GM19193 (cell line): ENCODE data around the gene PIGU.

ENCODE experiments used
- POLR2A ChIP-seq: IDR thresholded peaks from 4 replicates; pipeline ENCODE4 v1.6.1; 2011; ENCODE audit not compliant: insufficient read depth, insufficient read length; ENCODE audit errors: extremely low read depth

PIGU gene

GRCh38 chr20:34542439-34542838 is 134.5 kb downstream of the PIGU start:
- TF ChIP-seq POLR2A: no peak

DNA sequence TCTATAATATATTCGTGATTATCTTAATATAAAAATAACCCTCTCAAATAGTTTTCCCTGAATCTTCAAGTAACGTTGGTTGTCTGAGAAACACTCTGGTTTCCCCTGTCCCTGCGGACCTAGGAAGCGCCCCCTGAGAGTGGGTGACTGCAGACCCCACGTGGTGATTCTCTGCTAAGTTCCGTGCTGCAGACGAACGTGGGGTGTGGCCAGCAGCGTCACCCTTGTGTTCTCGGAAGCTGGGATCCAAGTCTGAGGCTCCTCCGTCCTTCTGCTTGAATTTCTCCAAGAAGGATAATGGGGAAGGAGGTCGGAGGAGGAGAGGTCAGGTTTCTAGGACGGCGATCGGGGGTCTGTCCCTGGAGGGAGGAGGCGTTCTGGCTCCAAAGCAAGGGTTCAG is 135.0 kb downstream of the PIGU start:
- no peak for TF ChIP-seq POLR2A

DNA sequence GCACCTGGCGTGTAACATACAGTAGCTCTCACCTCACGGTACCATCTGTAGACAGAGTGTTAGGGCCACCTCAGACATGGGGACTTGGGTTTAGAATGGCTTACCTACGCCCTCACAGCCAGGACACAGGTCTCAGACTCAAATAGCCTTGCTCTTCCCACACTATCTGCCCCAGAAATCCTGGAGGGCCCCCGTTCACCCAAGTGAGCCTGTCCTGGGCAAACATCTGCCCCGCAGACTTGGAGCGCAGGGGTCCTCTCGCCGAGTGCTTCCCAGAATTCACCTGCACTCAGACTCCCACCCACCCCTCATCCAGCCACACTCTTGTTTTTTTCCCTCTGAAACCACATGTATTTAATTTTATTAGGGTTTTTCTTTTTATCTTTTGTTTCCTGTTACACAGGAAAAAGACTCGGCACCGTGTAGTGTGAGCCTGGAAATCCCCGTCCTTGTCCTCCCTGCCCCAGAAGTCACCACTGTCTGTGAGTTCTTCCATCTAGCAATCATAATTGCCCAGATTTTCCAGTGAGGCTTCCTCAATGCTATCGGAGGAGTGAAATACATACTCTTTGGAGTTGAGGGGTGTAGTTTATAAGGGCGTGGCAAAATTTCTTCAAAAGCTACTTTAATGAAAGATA is 135.5 kb downstream of the PIGU start:
- TF ChIP-seq POLR2A: no peak

DNA sequence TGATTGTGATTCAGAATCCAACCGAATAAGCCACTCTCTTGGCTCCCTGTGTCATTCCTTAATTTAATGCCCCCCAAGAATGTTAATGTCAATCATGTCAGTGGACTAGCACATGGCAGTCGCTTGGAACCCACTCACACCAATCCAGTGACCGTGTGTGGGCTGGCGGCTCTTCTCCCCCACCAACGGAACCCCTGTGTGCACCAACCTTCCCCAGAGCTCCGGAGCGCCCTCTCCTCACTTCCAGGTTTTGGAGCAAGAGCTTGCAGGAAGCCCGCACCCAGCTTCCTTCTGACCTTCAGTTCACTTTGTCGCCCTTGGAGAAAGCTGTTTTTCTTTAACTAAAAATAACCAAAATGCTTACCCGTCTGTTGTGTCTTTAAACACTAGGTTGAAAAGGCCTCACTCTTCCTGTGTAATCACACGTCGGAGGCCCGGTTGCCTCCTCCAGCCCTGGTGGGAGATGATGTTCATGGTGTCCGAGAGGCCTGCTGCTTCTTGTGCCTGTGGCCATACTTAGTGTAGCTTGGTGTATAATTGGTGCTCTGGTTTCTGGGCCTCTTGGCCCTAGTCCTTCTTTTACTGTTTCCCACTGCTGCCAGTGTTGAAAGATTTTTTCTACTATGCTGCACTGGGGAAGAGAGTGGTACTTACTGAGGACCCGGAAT is 136.2 kb downstream of the PIGU start:
- no peak for TF ChIP-seq POLR2A

DNA sequence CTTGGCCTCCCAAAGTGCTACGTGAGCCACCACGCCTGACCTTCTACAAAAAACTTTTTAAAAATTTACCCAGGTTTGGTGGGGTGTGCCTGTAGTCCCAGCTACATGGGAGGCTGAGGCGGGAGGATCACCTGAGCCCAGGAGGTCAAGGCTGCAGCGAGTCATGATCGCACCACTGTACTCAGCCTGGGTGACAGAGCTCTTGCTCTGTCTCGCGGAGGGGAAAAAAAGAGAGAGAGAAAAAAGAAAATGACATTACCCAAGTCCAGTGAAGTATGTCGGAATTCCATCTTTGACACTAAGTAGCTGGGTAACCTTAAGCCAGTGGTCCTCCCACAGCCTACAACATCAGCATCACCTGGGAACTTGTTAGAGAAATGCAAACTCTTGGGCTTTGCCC is 137.1 kb downstream of the PIGU start:
- TF ChIP-seq POLR2A: no peak

DNA sequence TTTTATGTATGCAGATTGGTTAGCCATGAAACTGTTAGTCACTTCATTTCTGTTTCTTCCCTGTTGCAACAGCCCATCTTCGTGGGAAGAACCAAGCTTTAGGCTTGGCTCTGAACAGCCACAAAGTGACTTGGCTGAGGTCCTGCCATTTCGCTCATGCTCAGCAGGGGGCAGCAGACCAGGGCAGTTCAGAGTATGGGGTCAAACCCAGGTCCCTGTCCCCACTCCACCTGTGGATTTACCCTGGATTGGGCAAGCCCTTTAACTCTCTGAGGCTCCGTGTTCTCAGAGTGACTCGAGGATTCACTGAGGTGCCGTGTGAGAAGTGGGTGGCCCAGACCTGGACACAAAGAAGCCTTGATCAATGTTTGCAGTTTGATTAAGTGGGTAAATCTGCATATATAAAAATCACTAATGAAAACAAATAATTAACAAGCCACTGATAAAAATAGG is 138.2 kb downstream of the PIGU start:
- no peak for TF ChIP-seq POLR2A

DNA sequence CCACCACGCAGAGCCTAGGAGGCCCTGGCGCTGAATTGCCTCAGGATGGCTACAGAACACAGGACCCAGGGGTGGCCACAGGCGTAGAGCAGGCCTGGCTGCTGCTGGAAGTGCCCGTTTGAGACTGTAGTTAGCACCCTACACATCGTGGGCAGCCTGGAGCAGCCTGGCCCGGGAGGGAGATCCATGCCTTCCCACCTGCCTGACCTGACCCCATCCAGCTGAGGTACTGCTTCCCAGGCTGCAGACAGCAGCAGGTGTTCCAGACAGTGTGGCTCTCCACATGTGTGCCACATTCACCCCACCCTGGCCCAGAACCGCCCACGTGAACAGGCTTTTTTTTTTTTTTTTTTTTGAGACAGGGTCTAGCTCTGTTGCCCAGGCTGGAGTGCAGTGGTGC is 139.2 kb downstream of the PIGU start:
- no peak for TF ChIP-seq POLR2A

- no peak for TF ChIP-seq POLR2A
Measured at GRCh38 chr20:34536798-34537394, 140.0 kb downstream of the PIGU start.

GRCh38 chr20:34535857-34536256 is 141.0 kb downstream of the PIGU start:
- no peak for TF ChIP-seq POLR2A

DNA sequence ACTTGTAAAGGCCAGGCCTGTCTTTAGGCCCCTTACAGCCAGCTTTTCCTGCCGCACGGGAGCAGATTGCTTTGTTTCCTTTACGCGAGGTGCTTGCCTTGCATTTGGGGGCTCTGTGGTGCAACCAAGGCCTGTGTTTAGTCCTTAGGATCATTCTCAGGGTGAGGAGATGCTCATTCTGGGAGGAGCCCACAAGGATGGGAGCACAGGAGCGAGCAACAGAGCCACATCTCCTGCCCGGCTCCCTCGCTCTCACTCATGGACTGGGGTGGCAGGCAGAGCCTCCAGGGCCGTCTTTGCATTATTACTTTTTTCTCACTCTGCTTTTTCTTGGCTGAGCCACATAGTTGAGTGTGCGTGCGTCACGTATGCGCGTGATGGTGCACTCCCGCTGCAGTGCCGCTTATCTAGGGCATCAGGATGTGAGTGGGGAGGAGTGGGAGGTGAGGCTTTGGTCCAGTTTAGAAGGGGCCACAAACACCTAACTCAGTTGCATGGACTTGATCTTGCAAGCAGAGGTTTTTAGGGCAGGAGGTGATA is 141.5 kb downstream of the PIGU start:
- TF ChIP-seq POLR2A: no peak

GRCh38 chr20:34534391-34535165 is 142.3 kb downstream of the PIGU start:
- no peak for TF ChIP-seq POLR2A

GRCh38 chr20:34532756-34533155 is 144.1 kb downstream of the PIGU start:
- TF ChIP-seq POLR2A: no peak

DNA sequence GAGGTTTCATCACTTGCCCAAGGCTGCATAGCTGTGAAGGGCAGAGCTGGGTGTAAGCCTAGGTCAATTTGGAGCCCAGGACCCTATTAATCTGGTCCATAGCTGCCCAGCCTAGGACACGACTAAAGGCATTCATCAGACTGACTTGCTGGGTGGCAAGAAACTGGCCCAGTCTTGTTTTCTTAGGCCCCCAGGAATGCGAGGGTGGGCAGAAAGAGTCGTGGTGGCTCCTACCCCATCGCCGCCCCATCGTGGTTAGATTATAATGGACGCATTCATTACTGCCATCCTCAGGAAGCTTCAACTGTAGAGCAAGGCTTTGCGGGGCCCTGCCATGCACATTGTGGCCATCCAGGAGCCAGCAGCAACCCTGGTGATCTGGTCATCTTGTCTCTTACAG is 144.6 kb downstream of the PIGU start:
- no peak for TF ChIP-seq POLR2A

DNA sequence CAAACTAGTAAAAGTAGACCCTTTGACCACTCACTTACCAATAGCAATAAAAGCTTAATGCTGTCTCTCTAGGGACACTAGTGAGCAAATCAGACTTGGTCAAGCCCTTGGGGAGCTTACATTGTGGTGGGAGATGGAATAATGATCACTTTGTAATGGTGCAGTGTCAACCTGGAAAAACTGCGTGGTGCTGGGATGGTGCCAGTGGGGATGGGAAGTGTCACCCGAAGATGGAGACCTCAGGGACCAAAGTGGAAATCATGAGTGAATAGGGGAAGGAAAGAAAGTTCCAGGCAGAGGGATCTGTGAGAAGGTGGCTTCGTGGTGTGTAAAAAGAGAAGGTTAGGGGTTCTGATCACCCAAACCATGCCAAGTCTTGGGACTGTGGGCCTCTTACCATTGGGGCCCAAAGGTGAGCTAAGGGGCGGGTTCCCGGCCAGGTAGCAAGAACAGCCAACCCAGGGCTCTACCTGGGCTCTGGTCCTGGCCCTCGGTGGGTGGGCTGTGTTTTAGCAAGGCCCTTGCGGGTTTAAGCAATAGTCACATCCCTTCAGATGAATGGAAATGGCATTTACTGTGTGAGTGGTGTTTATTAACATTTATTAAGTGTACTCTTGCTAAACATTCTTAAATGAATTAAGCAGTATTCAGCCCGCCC is 145.2 kb downstream of the PIGU start:
- TF ChIP-seq POLR2A: no peak

- TF ChIP-seq POLR2A: no peak
Measured at GRCh38 chr20:34530342-34530741, 146.6 kb downstream of the PIGU start.
